ENCODE measurements around the gene TRIM69. TPM values are rescaled to one million over a fixed set of nuclear protein-coding genes. Genes with fewer than 3 reads are reported as not detected.
A peak's percentile ranks its signal among the peaks of the same experiment; 100 is the strongest.
"Not testable (repeated sequence)": the region's sequence is repeated elsewhere in the genome, so short reads cannot be mapped to it uniquely, and the experiment has no call there.

The TRIM69 gene
- total RNA-seq, 2 donors from 2014 or later = 28.8 to 33.9 TPM

DNA sequence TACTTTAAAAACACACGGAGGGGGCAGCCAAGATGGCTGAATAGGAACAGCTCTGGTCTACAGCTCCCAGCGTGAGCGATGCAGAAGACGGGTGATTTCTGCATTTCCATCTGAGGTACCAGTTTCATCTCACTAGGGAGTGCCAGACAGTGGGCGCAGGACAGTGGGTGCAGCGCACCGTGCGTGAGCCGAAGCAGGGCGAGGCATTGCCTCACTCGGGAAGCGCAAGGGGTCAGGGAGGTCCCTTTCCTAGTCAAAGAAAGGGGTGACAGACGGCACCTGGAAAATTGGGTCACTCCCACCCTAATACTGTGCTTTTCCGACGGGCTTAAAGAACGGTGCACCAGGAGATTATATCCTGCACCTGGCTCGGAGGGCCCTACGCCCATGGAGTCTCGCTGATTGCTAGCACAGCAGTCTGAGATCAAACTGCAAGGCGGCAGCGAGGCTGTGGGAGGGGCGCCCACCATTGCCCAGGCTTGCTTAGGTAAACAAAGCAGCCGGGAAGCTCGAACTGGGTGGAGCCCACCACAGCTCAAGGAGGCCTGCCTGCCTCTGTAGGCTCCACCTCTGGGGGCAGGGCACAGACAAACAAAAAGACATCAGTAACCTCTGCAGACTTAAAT is 3.0 kb downstream of the TRIM69 start:
- H3K27ac Mint-ChIP-seq; DNase-seq (ENCODE audit: low spot score); H3K4me3 Mint-ChIP-seq: not testable (repeated sequence)

GRCh38 chr15:44743454-44743853 is 7.1 kb downstream of the TRIM69 start:
- H3K4me3 Mint-ChIP-seq; H3K36me3 Mint-ChIP-seq; H3K9me3 Mint-ChIP-seq; H3K27ac Mint-ChIP-seq; H3K4me1 Mint-ChIP-seq (ENCODE audit: low read depth in 2 of 2); DNase-seq (ENCODE audit: low spot score); ATAC-seq; H3K27me3 Mint-ChIP-seq: not testable (repeated sequence)

More for the DNA sequence above, 3.0 kb downstream of the TRIM69 start:
- peaks cover 19 to 29% of the 10 kb centered on the region in 2 donors for H3K4me1 Mint-ChIP-seq (ENCODE audit: low read depth in 2 of 2)
- not testable (repeated sequence) for H3K27me3 Mint-ChIP-seq, ATAC-seq, H3K36me3 Mint-ChIP-seq, H3K9me3 Mint-ChIP-seq

DNA sequence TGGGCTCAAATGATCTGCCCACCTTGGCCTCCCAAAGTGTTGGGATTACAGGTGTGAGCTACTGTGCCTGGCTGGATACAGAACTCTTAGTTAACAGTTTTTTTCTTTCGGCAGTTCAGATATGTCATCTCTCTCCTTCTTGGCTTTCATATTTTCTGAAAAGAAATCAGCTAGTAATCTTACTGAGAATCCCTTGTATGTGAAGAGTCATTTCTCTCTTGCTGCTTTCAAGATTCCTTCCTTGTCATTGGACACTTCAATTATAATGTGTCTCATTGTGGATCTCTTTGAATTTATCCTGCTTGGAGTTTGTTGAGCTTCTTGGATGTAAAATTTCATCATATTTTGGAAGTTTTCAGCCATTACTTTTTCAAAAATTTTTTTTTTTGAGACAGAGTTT is 17.0 kb downstream of the TRIM69 start:
- Mint-ChIP-seq H3K36me3 (peaks cover 5% of the 10 kb centered on the region), H3K27me3 (peaks cover 0 to 4% of the 10 kb centered on the region in 2 donors), H3K4me3 (no peak overlapping the region), H3K9me3 (no peaks in the 10 kb centered on the region), H3K4me1 (ENCODE audit: low read depth in 2 of 2) (peaks cover 4 to 13% of the 10 kb centered on the region in 2 donors), H3K27ac (no peak overlapping the region)
- ATAC-seq = no peak
- no peak for DNase-seq (ENCODE audit: low spot score)

DNA sequence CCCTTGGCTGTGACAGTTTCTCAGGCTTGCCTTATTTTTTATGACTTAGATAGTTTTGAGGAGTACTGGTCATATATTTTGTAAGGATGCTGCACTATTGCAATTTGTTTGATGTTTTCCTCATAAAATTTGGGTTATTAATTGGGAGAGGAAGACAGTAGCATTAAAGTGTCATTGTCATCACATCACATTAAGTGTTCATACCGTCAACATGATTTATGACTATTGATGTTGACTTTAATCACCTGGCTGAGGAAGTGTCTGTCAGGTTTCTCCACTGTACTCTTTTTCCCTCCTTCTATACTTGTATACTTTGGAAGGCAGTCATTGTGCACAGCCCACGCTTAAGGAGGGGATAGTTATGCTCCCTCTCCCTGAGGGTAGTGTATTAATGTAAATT is 26.9 kb downstream of the TRIM69 start:
- ATAC-seq = no peak
- H3K9me3 Mint-ChIP-seq = no peaks in the 10 kb centered on the region
- no peak overlapping the region for H3K4me3 Mint-ChIP-seq
- no peak overlapping the region for H3K27ac Mint-ChIP-seq
- H3K27me3 Mint-ChIP-seq = peaks cover 0 to 6% of the 10 kb centered on the region in 2 donors
- no peak for DNase-seq (ENCODE audit: low spot score)
- no peaks in the 10 kb centered on the region for H3K36me3 Mint-ChIP-seq
- no peaks in the 10 kb centered on the region for H3K4me1 Mint-ChIP-seq (ENCODE audit: low read depth in 2 of 2)

GRCh38 chr15:44763848-44764247 is 27.5 kb downstream of the TRIM69 start:
- no peaks in the 10 kb centered on the region for H3K36me3 Mint-ChIP-seq
- DNase-seq (ENCODE audit: low spot score) = no peak
- H3K4me3 Mint-ChIP-seq = no peak overlapping the region
- no peak for ATAC-seq
- no peaks in the 10 kb centered on the region for H3K9me3 Mint-ChIP-seq
- H3K4me1 Mint-ChIP-seq (ENCODE audit: low read depth in 2 of 2) = no peaks in the 10 kb centered on the region
- H3K27ac Mint-ChIP-seq = no peak overlapping the region
- H3K27me3 Mint-ChIP-seq = peaks cover 0 to 6% of the 10 kb centered on the region in 2 donors

- H3K4me1 Mint-ChIP-seq (ENCODE audit: low read depth in 2 of 2) = no peaks in the 10 kb centered on the region
- H3K27me3 Mint-ChIP-seq = peaks cover 0 to 6% of the 10 kb centered on the region in 2 donors
- no peak overlapping the region for H3K27ac Mint-ChIP-seq
- no peak overlapping the region for H3K4me3 Mint-ChIP-seq
- no peak for DNase-seq (ENCODE audit: low spot score)
- no peaks in the 10 kb centered on the region for H3K36me3 Mint-ChIP-seq
- ATAC-seq = no peak
- no peaks in the 10 kb centered on the region for H3K9me3 Mint-ChIP-seq
These were observed 28.7 kb downstream of the TRIM69 start for GRCh38 chr15:44765036-44765435.

- H3K9me3 Mint-ChIP-seq = peaks cover 7% of the 10 kb centered on the region
- DNase-seq (ENCODE audit: low spot score) (no peak), ATAC-seq (no peak)
- H3K27ac Mint-ChIP-seq = no peak overlapping the region
- H3K4me3 Mint-ChIP-seq = no peak overlapping the region
- peaks cover 12% of the 10 kb centered on the region for H3K36me3 Mint-ChIP-seq
- H3K27me3 Mint-ChIP-seq = peaks cover 0 to 8% of the 10 kb centered on the region in 2 donors
- no peaks in the 10 kb centered on the region for H3K4me1 Mint-ChIP-seq (ENCODE audit: low read depth in 2 of 2)
These were observed 33.2 kb downstream of the TRIM69 start for GRCh38 chr15:44769521-44769920.

- H3K36me3 Mint-ChIP-seq = peaks cover 12% of the 10 kb centered on the region
- H3K4me3 Mint-ChIP-seq; H3K27me3 Mint-ChIP-seq; ATAC-seq; H3K9me3 Mint-ChIP-seq; H3K4me1 Mint-ChIP-seq (ENCODE audit: low read depth in 2 of 2); H3K27ac Mint-ChIP-seq; DNase-seq (ENCODE audit: low spot score): not testable (repeated sequence)
These were observed 34.4 kb downstream of the TRIM69 start for GRCh38 chr15:44770715-44771114.

GRCh38 chr15:44775953-44776352 is 39.6 kb downstream of the TRIM69 start:
- Mint-ChIP-seq H3K9me3 (peaks cover 5% of the 10 kb centered on the region), H3K4me3 (no peak overlapping the region), H3K4me1 (ENCODE audit: low read depth in 2 of 2) (no peaks in the 10 kb centered on the region), H3K27ac (no peak overlapping the region), H3K36me3 (peaks cover 11% of the 10 kb centered on the region), H3K27me3 (peaks cover 0 to 6% of the 10 kb centered on the region in 2 donors)
- no peak for ATAC-seq
- no peak for DNase-seq (ENCODE audit: low spot score)

DNA sequence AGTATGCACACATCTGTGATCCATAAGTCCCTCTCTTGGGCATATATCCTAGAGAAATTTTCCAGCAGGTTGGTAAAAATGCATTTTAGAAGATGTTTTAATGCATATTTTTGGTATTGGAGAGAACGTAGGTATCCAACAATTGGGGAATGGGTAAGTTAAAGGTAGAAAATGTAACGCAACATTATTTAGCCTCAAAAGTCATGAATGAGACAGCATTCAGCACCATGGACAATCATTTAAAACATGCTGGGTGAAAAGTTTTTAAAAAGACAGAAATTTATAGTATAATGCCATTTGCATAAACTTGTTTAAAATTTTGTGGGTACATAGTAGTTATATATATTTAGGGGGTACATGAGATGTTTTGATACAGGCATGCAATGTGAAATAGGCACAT is 43.4 kb downstream of the TRIM69 start:
- no peaks in the 10 kb centered on the region for H3K27me3 Mint-ChIP-seq
- H3K36me3 Mint-ChIP-seq = no peaks in the 10 kb centered on the region
- H3K9me3 Mint-ChIP-seq = no peaks in the 10 kb centered on the region
- ATAC-seq (no peak), DNase-seq (ENCODE audit: low spot score) (no peak)
- H3K4me3 Mint-ChIP-seq = no peak overlapping the region
- no peak overlapping the region for H3K27ac Mint-ChIP-seq
- H3K4me1 Mint-ChIP-seq (ENCODE audit: low read depth in 2 of 2) = peaks cover 7 to 8% of the 10 kb centered on the region in 2 donors

DNA sequence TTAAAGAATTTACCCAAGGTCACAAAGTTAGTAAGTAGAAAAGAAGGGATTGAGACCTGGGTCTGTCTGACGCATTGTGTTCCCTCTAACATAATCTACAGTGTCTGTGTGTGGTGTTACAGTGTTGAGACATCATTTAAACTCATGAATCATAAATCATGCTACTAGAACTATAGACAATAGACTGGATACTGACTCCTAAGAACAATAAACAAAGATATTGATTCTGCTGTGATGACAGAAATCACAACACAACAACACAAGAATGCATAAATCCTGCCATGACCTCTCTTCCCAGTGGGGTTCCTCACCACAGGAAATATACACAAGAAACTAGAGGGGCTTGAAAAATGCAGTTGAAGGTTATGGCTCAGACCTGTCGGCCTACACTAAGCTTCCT is 44.3 kb downstream of the TRIM69 start:
- no peak for DNase-seq (ENCODE audit: low spot score)
- Mint-ChIP-seq H3K27ac (no peak overlapping the region), H3K4me3 (no peak overlapping the region), H3K4me1 (ENCODE audit: low read depth in 2 of 2) (peaks cover 7 to 8% of the 10 kb centered on the region in 2 donors), H3K36me3 (no peaks in the 10 kb centered on the region), H3K9me3 (no peaks in the 10 kb centered on the region), H3K27me3 (no peaks in the 10 kb centered on the region)
- no peak for ATAC-seq

- H3K4me3 Mint-ChIP-seq = no peak overlapping the region
- H3K27me3 Mint-ChIP-seq = no peaks in the 10 kb centered on the region
- no peaks in the 10 kb centered on the region for H3K36me3 Mint-ChIP-seq
- ATAC-seq = no peak
- no peaks in the 10 kb centered on the region for H3K9me3 Mint-ChIP-seq
- DNase-seq (ENCODE audit: low spot score) = no peak
- no peak overlapping the region for H3K27ac Mint-ChIP-seq
- H3K4me1 Mint-ChIP-seq (ENCODE audit: low read depth in 2 of 2) = peaks cover 7 to 8% of the 10 kb centered on the region in 2 donors
These were observed 44.9 kb downstream of the TRIM69 start for GRCh38 chr15:44781128-44781810.

GRCh38 chr15:44782516-44782915 is 46.2 kb downstream of the TRIM69 start:
- Mint-ChIP-seq H3K36me3 (no peaks in the 10 kb centered on the region), H3K27ac (no peak overlapping the region), H3K27me3 (no peaks in the 10 kb centered on the region), H3K9me3 (no peaks in the 10 kb centered on the region), H3K4me3 (no peak overlapping the region), H3K4me1 (ENCODE audit: low read depth in 2 of 2) (peaks cover 8 to 10% of the 10 kb centered on the region in 2 donors)
- DNase-seq (ENCODE audit: low spot score) (no peak), ATAC-seq (no peak)

DNA sequence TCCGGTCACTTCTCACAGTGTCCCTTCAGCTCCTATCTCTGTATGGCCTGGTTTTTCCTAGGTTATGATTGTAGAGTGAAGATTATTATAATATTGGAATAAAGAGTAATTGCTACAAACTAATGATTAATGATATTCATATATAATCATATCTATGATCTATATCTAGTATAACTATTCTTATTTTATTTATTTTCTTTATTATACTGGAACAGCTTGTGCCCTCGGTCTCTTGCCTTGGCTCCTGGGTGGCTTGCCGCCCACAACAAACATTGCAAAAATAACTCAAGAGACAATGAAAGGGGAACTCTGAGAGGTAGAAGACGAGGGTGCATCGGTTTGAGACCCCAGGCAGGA is 48.6 kb downstream of the TRIM69 start:
- DNase-seq (ENCODE audit: low spot score); H3K9me3 Mint-ChIP-seq; ATAC-seq; H3K27me3 Mint-ChIP-seq; H3K36me3 Mint-ChIP-seq: not testable (repeated sequence)
- Mint-ChIP-seq H3K4me1 (ENCODE audit: low read depth in 2 of 2) (peaks cover 16 to 17% of the 10 kb centered on the region in 2 donors), H3K4me3 (peak overlapping the region; percentile 91), H3K27ac (peak overlapping the region; percentile 88 to 93)

Measured in natural killer cell treated with Interleukin-12 subunit alpha and Interleukin-12 subunit beta and Interleukin-15 and Interleukin-18, amount 100 ng/mL, for 72 hours (primary cell).